Nephron (organoid): Measurements from ENCODE around the gene PTPRD.

Experiments used
- H3K27ac Mint-ChIP-seq, 3 experiments: 2 replicates each; pipeline ENCODE4 v1.8.0; 2020; ENCODE audit warnings: mixed read lengths in 3 of 3, mild to moderate bottlenecking in 2 of 3, moderate library complexity in 1 of 3
- H3K27me3 Mint-ChIP-seq: 2 replicates; pipeline ENCODE4 v1.8.0; 2021; ENCODE audit warnings: low read depth, mild to moderate bottlenecking, moderate library complexity, mixed read lengths
- H3K36me3 Mint-ChIP-seq: 2 replicates; pipeline ENCODE4 v1.8.0; 2020; ENCODE audit warnings: low read depth, mixed read lengths
- H3K4me1 Mint-ChIP-seq: 2 replicates; pipeline ENCODE4 v1.8.0; 2020; ENCODE audit warnings: mixed read lengths
- H3K4me3 Mint-ChIP-seq, 3 experiments: 2 replicates each; pipeline ENCODE4 v1.8.0; 2020; ENCODE audit warnings: mild to moderate bottlenecking in 3 of 3, mixed read lengths in 3 of 3, moderate library complexity in 2 of 3
- H3K9me3 Mint-ChIP-seq: 2 replicates; pipeline ENCODE4 v1.8.0; 2020; ENCODE audit warnings: mixed read lengths
- CTCF ChIP-seq, 3 experiments: fragments of 200-600 bp; sonication (generic); IDR thresholded peaks; one replicate each; pipeline ENCODE4 v1.5.0; 2021; ENCODE audit warnings: antibody characterized with exemption in 3 of 3; ENCODE audit not compliant: unreplicated experiment in 3 of 3

PTPRD gene

DNA sequence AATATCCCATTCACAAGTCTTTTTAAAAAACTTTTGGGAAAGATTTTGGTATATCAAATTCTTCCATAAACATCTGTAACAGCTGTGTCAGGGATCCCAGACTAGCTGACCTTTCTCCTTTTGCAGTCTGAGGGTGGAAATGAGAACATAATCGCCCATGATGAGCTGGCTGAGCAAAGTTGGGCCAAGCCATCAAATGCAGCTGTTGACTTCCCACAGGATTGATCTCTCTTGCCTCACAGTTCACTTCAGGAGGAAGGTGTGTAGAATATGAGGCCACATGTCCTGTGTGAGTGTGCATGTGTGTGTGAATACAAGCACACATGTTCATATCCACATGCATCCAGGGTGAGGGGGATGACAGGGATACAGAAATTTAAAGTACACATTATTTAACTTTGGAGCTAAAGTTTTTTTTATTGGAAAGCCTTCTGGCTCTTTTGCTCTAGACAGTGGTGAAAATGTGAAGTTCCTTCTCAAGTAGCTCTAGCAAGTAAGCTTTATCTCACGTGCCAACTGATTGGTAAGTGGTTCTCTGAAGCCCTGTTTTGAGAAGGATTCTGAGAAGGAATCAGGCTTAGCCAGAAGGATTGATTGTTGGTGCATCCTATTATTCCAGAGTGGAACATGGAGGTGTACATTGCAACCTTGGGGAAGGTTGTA, 2344.5 kb downstream of the PTPRD start:
- peak overlapping the region in 2 of 3 experiments; percentile 65 to 82 for H3K27ac Mint-ChIP-seq
- H3K9me3 Mint-ChIP-seq = peaks cover 7% of the 10 kb centered on the region
- H3K4me3 Mint-ChIP-seq = no peak overlapping the region
- H3K4me1 Mint-ChIP-seq = peaks cover 46% of the 10 kb centered on the region
- H3K27me3 Mint-ChIP-seq = peaks cover 3% of the 10 kb centered on the region
- no peak for TF ChIP-seq CTCF (IDR thresholded peaks at IDR 0.05; ENCODE audit: unreplicated experiment in 3 of 3)
- no peaks in the 10 kb centered on the region for H3K36me3 Mint-ChIP-seq

DNA sequence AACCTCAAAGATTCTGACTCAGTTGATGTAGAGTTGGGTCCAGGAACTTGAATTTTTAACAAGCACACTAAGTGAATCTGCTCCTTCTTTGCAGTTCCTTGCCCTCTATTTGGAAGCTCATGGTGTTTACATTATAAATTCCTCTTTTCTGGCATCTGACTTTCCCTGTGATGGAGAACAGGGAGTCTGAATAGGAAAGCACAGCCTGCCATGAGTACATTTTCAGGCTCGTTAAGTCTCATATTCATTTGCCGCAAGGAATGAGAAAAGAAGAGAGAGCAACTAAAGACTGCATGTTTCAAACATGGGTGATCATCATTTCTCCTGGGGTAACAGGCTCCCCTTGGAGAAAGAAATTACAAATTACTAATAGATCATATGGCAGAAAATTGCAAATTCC, 2345.2 kb downstream of the PTPRD start:
- Mint-ChIP-seq H3K4me1 (peaks cover 53% of the 10 kb centered on the region), H3K27me3 (peaks cover 3% of the 10 kb centered on the region), H3K27ac (peak overlapping the region in 1 of 3 experiments; percentile 65)

GRCh38 chr9:8266861-8267260, 2345.9 kb downstream of the PTPRD start:
- Mint-ChIP-seq H3K36me3 (no peaks in the 10 kb centered on the region), H3K9me3 (peaks cover 2% of the 10 kb centered on the region), H3K4me3 (no peak overlapping the region), H3K27ac (no peak overlapping the region), H3K27me3 (peaks cover 3% of the 10 kb centered on the region), H3K4me1 (peaks cover 58% of the 10 kb centered on the region)
- no peak for TF ChIP-seq CTCF (IDR thresholded peaks at IDR 0.05; ENCODE audit: unreplicated experiment in 3 of 3)

More for the DNA sequence above, 2345.2 kb downstream of the PTPRD start:
- Mint-ChIP-seq H3K36me3 (no peaks in the 10 kb centered on the region), H3K4me3 (no peak overlapping the region), H3K9me3 (peaks cover 4% of the 10 kb centered on the region)
- no peak for TF ChIP-seq CTCF (IDR thresholded peaks at IDR 0.05; ENCODE audit: unreplicated experiment in 3 of 3)

- Mint-ChIP-seq H3K27me3 (peaks cover 3% of the 10 kb centered on the region), H3K4me1 (peaks cover 62% of the 10 kb centered on the region), H3K27ac (peak overlapping the region in 1 of 3 experiments; percentile 44), H3K4me3 (no peak overlapping the region), H3K9me3 (no peaks in the 10 kb centered on the region), H3K36me3 (no peaks in the 10 kb centered on the region)
- no peak for TF ChIP-seq CTCF (IDR thresholded peaks at IDR 0.05; ENCODE audit: unreplicated experiment in 3 of 3)
These were observed 2347.5 kb downstream of the PTPRD start for GRCh38 chr9:8265281-8265680.
